GM18526 (cell line): ENCODE results near the gene SETD4.

Experiments used
- POLR2A ChIP-seq: IDR thresholded peaks from 3 replicates; pipeline ENCODE4 v1.6.1; 2011; ENCODE audit not compliant: insufficient read length; ENCODE audit errors: extremely low read depth

Gene SETD4

GRCh38 chr21:36060159-36060921 lies at the start of gene SETD4:
Gene SETD4 (minus strand): TSS chr21:36060526. CDS start chr21:36058888, 1,638 bp downstream.
- peak; percentile 88 for TF ChIP-seq POLR2A

GRCh38 chr21:36109868-36110267 lies 49.5 kb upstream of the SETD4 start:
- no peak for TF ChIP-seq POLR2A

GRCh38 chr21:36105327-36105842 lies 45.1 kb upstream of the SETD4 start:
- no peak for TF ChIP-seq POLR2A

GRCh38 chr21:36104317-36105300 lies 44.3 kb upstream of the SETD4 start:
- TF ChIP-seq POLR2A, result no peak

- no peak for TF ChIP-seq POLR2A
Observed at GRCh38 chr21:36103434-36103833, 43.1 kb upstream of the SETD4 start.

GRCh38 chr21:36100971-36101641 lies 40.8 kb upstream of the SETD4 start:
- TF ChIP-seq POLR2A, result no peak

GRCh38 chr21:36099000-36099399 lies 38.7 kb upstream of the SETD4 start:
- no peak for TF ChIP-seq POLR2A

GRCh38 chr21:36098182-36098532 lies 37.8 kb upstream of the SETD4 start:
- TF ChIP-seq POLR2A, result no peak

GRCh38 chr21:36097427-36098181 lies 37.3 kb upstream of the SETD4 start:
- no peak for TF ChIP-seq POLR2A

- no peak for TF ChIP-seq POLR2A
Observed at GRCh38 chr21:36096398-36097290, 36.3 kb upstream of the SETD4 start.

- TF ChIP-seq POLR2A, result no peak
Observed at GRCh38 chr21:36093512-36093911, 33.2 kb upstream of the SETD4 start.

- no peak for TF ChIP-seq POLR2A
Observed at GRCh38 chr21:36092681-36093080, 32.4 kb upstream of the SETD4 start.

- no peak for TF ChIP-seq POLR2A
Observed at GRCh38 chr21:36089946-36090345, 29.6 kb upstream of the SETD4 start.
